Measurements from ENCODE around the gene PRRG2.

DNA sequence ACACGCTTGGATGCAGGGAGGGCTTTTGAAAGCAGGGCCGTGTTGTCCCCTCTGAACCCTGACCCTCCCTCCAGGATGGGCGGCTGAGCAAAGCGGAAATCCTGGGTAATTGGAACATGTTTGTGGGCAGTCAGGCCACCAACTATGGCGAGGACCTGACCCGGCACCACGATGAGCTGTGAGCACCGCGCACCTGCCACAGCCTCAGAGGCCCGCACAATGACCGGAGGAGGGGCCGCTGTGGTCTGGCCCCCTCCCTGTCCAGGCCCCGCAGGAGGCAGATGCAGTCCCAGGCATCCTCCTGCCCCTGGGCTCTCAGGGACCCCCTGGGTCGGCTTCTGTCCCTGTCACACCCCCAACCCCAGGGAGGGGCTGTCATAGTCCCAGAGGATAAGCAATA, 38.1 kb upstream of the PRRG2 start:
- no peak; the same call in 1 of the 2 replicates for TF ChIP-seq POLR2AphosphoS5 (IDR thresholded peaks at IDR 0.05; ENCODE audit: borderline replicate concordance, low read depth, low read length)
- TF ChIP-seq EZH2 (IDR thresholded peaks at IDR 0.05), result no peak
- TF ChIP-seq FOXP2 (optimal IDR thresholded peaks at IDR 0.05; ENCODE audit: control extremely low read depth, extremely low read length, insufficient read depth), result no peak

Data from SK-N-MC (cell line).